Pons (tissue), 1 donor: ENCODE results near the gene ZIK1.

Experiments
- DNase-seq: peaks from one replicate; pipeline ENCODE4 v3.0.0-alpha.2; 2016; ENCODE audit warnings: low spot score

Gene ZIK1

GRCh38 chr19:57611113-57611512 is 27.2 kb downstream of the ZIK1 start:
- no peak for DNase-seq

- peak; percentile 84 for DNase-seq
These were observed 30.2 kb downstream of the ZIK1 start, which contains the start of gene ZNF134 for GRCh38 chr19:57613941-57614743. TSS of gene ZNF134 (plus strand) at chr19:57614242. CDS start at chr19:57619469, 5,227 bp downstream.

GRCh38 chr19:57615346-57615745 is 31.4 kb downstream of the ZIK1 start:
- no peak for DNase-seq

- no peak for DNase-seq
These were observed 36.9 kb downstream of the ZIK1 start for GRCh38 chr19:57620673-57621348.

GRCh38 chr19:57623091-57623490 is 39.1 kb downstream of the ZIK1 start:
- no peak for DNase-seq

- peak; percentile 96 for DNase-seq
These were observed 49.3 kb downstream of the ZIK1 start, which contains the start of gene ZNF211 for GRCh38 chr19:57632987-57633831. TSS of gene ZNF211 (plus strand) at chr19:57633168. CDS start at chr19:57633347, 179 bp downstream.

- no peak for DNase-seq
These were observed 49.8 kb downstream of the ZIK1 start for GRCh38 chr19:57633832-57634131.

GRCh38 chr19:57637379-57637778 is 53.4 kb downstream of the ZIK1 start:
- DNase-seq, result no peak

GRCh38 chr19:57641715-57642234 is 57.8 kb downstream of the ZIK1 start:
- DNase-seq, result no peak

GRCh38 chr19:57642396-57643046 is 58.6 kb downstream of the ZIK1 start:
- no peak for DNase-seq
